PC-3 (cell line): Measurements from ENCODE around the gene NOX3. TPM values are rescaled to one million over a fixed set of nuclear protein-coding genes. Genes with fewer than 3 reads are reported as not detected.

ENCODE experiments used
- ATAC-seq: fragments of 200-7000 bp; cut with Tn5 transposase; 2 replicates; pipeline ENCODE4 v1.9.1; 2020; ENCODE audit warnings: mild to moderate bottlenecking, moderate library complexity
- BruUV-seq: library from RNA; stranded (reverse); fragments of 400-500 nt; replicated peaks from 2 replicates; lab custom pipeline; 2021; lab: Mats Ljungman, UMichigan
- CTCF ChIA-PET: fragments of 300-600 bp; sonication (Branson Sonifier 250); formaldehyde crosslinking; loops from one replicate; lab custom pipeline; 2022; ENCODE audit warnings: antibody characterized with exemption; lab: Charles Lee
- POLR2A ChIA-PET: fragments of 300-600 bp; sonication (Branson Sonifier 250); formaldehyde crosslinking; loops from one replicate; lab custom pipeline; 2022; ENCODE audit warnings: antibody characterized with exemption; ENCODE audit not compliant: unreplicated experiment; lab: Charles Lee
- DNase-seq: peaks from one replicate; pipeline ENCODE4 v3.0.0-alpha.2; 2015
- H2AFZ ChIP-seq: fragments of 300-600 bp; sonication (generic); 2 replicates; pipeline ENCODE4 v1.6.0; 2016; ENCODE audit warnings: antibody characterized with exemption, low read length
- H3F3A ChIP-seq: fragments of 300-600 bp; sonication (generic); one replicate; pipeline ENCODE4 v1.6.0; 2017; ENCODE audit warnings: antibody characterized with exemption, low read length, control low read depth, mild to moderate bottlenecking; ENCODE audit not compliant: unreplicated experiment
- H3K27ac ChIP-seq: fragments of 300-600 bp; sonication (generic); 2 replicates; pipeline ENCODE4 v1.5.1; 2016; ENCODE audit warnings: mild to moderate bottlenecking, low read length
- H3K27me3 ChIP-seq: fragments of 300-600 bp; sonication (generic); 2 replicates; pipeline ENCODE4 v1.6.1; 2016; ENCODE audit warnings: low read length, mixed read lengths
- H3K36me3 ChIP-seq: fragments of 300-600 bp; sonication (generic); 2 replicates; pipeline ENCODE4 v1.6.1; 2016; ENCODE audit warnings: low read depth, mixed run types, low read length, mixed read lengths
- H3K4me1 ChIP-seq: fragments of 300-600 bp; sonication (generic); 2 replicates; pipeline ENCODE4 v1.5.1; 2016; ENCODE audit warnings: low read length; ENCODE audit not compliant: insufficient read depth
- H3K4me2 ChIP-seq: fragments of 300-600 bp; sonication (generic); 2 replicates; pipeline ENCODE4 v1.6.0; 2016; ENCODE audit warnings: low read length
- H3K4me3 ChIP-seq: fragments of 300-600 bp; sonication (generic); 2 replicates; pipeline ENCODE4 v1.5.1; 2016; ENCODE audit warnings: mild to moderate bottlenecking, low read length, mixed read lengths
- H3K79me2 ChIP-seq: fragments of 300-600 bp; sonication (generic); 2 replicates; pipeline ENCODE4 v1.6.1; 2017; ENCODE audit warnings: low read length, mixed read lengths
- H3K9ac ChIP-seq: fragments of 300-600 bp; sonication (generic); 2 replicates; pipeline ENCODE4 v1.6.0; 2016; ENCODE audit warnings: mild to moderate bottlenecking, low read length
- H3K9me2 ChIP-seq: fragments of 300-600 bp; sonication (generic); replicated peaks from 2 replicates; pipeline ENCODE4 v1.6.1; 2016; ENCODE audit warnings: mixed run types, low read length, mixed read lengths
- H3K9me3 ChIP-seq: fragments of 300-600 bp; sonication (generic); 2 replicates; pipeline ENCODE4 v1.6.1; 2016; ENCODE audit warnings: low read length, mixed read lengths
- H4K20me1 ChIP-seq: fragments of 300-600 bp; sonication (generic); 2 replicates; pipeline ENCODE4 v1.6.1; 2016; ENCODE audit warnings: low read length, mixed read lengths
- CTCF ChIP-seq: fragments of 300-600 bp; sonication (generic); conservative IDR thresholded peaks from 2 replicates; pipeline ENCODE4 v1.5.1; 2017; ENCODE audit warnings: antibody characterized with exemption, low read depth, mild to moderate bottlenecking, low read length
- EZH2 ChIP-seq: fragments of 300-600 bp; sonication (generic); IDR thresholded peaks from one replicate; pipeline ENCODE4 v1.6.1; 2017; ENCODE audit warnings: antibody characterized with exemption, mild to moderate bottlenecking, low read length; ENCODE audit not compliant: unreplicated experiment
- EZH2phosphoT487 ChIP-seq: fragments of 300-600 bp; sonication (generic); IDR thresholded peaks from 2 replicates; pipeline ENCODE4 v1.6.1; 2018; ENCODE audit warnings: mild to moderate bottlenecking, antibody characterized with exemption, low read length, borderline replicate concordance
- intact Hi-C: fragments of 100-400 bp; cut with micrococcal nuclease; formaldehyde crosslinking; loops from 2 replicates; pipeline ENCODE4 v1.9.0; 2023
- total RNA-seq: library from RNA; depleted of rRNA; stranded (reverse); fragments of >200 nt; gene quantifications from 2 replicates; pipeline ENCODE4 v1.2.3, GENCODE V29; 2014

Gene NOX3
- total RNA-seq, 1 experiment from 2014 or later, result not detected

GRCh38 chr6:155449450-155450239, 6.0 kb downstream of the NOX3 start:
- ChIA-PET CTCF (no interaction called here), POLR2A (no interaction called here)
- Histone ChIP-seq H4K20me1 (no peaks in the 10 kb centered on the region), H3F3A (no peaks in the 10 kb centered on the region), H3K4me2 (no peak overlapping the region), H3K36me3 (no peaks in the 10 kb centered on the region), H3K9ac (no peak overlapping the region), H2AFZ (no peak overlapping the region), H3K9me2 (no peaks in the 10 kb centered on the region), H3K4me3 (no peak overlapping the region), H3K79me2 (no peaks in the 10 kb centered on the region), H3K4me1 (0 out of 2 replicates have a peak, but pooled peaks cover under 1% of the 10 kb centered on the region), H3K27ac (no peak overlapping the region), H3K9me3 (no peaks in the 10 kb centered on the region), H3K27me3 (no peaks in the 10 kb centered on the region)
- TF ChIP-seq CTCF (no peak), EZH2phosphoT487 (no peak), EZH2 (no peak)
- ATAC-seq, result no peak
- intact Hi-C loops, result loop anchor here (5.0 kb wide), 1 partner anchor 43 kb away; no protein-coding TSS in a partner anchor
- BruUV-seq, result no TSS peak
- no peak for DNase-seq

- DNase-seq, result no peak
- Histone ChIP-seq H3K9ac (no peak overlapping the region), H3K4me1 (peaks cover 9% of the 10 kb centered on the region; the same call in 1 of the 2 replicates), H3K27me3 (no peaks in the 10 kb centered on the region), H3K27ac (no peak overlapping the region), H2AFZ (no peak overlapping the region), H3K4me2 (no peak overlapping the region), H3K36me3 (no peaks in the 10 kb centered on the region), H3K9me3 (no peaks in the 10 kb centered on the region), H3F3A (no peaks in the 10 kb centered on the region), H4K20me1 (no peaks in the 10 kb centered on the region), H3K9me2 (no peaks in the 10 kb centered on the region), H3K79me2 (no peaks in the 10 kb centered on the region), H3K4me3 (no peak overlapping the region)
- POLR2A ChIA-PET, result no interaction called here
- ATAC-seq, result no peak
- CTCF ChIA-PET, result no interaction called here
- BruUV-seq, result no TSS peak
- intact Hi-C loops, result no loop called here
- no peak for TF ChIP-seq CTCF
- no peak for TF ChIP-seq EZH2phosphoT487
- no peak for TF ChIP-seq EZH2
These were observed 6.8 kb downstream of the NOX3 start for GRCh38 chr6:155448668-155449449.
